ENCODE results near the gene HIBADH.
"Not testable (repeated sequence)": the region's sequence is repeated elsewhere in the genome, so short reads cannot be mapped to it uniquely, and the experiment has no call there.

- not testable (repeated sequence) for TF ChIP-seq CTCF, POLR2A (IDR thresholded peaks at IDR 0.05)
Measured at GRCh38 chr7:27501879-27502278, 160.8 kb downstream of the HIBADH start.
